HG02678 (cell line): ENCODE data around the gene KCTD11.

Source experiments
- ATAC-seq: cut with Tn5 transposase; IDR thresholded peaks from one replicate; pipeline ENCODE4 v1.9.1; 2021; ENCODE audit warnings: mild to moderate bottlenecking, moderate library complexity; ENCODE audit not compliant: unreplicated experiment

KCTD11 gene

DNA sequence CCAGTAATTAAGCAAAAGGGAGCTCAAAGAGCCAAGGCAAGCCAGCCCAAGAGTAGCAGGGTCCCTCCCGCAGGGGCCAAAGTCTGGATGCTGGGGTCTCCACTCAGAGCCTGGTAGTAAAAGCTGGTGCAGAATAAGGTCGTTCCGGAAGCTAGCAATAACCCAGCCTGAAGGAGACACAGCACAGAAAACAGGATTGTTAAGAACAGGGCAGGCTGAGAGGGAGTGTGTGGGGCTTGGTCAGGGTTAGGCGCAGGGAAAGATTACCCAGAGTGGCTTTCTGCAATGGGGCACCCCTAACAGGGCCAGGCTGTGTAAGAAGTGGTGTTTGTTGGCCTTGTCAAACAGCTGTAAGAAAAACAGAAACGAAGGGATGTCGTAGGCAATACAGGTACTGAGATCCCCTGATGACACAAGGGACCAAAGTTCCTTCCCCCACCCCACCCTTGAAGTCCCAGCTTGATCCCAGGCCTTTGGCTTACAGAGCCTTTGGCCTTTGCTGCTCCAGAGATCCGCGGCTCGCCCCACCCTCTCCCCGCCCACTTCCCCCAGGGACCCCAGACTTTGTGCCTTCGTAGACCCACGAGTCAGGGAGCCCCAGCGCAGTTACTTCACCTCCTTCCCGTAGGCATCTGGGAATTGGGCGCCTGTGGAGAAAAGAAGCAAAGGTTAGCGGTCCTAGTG, 51.2 kb downstream of the KCTD11 start:
- no peak for ATAC-seq

DNA sequence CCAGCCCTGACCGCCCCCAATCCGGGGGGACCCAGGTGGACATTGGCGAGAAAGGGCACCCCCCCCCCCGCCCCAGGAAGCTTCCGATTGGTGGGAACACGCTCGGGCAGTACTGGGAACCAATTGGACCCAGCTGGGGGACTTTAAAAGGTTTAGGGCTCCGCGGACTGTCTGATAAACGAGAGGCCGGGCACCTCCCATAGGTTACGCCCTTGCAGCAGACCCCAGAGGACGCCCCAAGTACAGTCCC, 51.7 kb downstream of the KCTD11 start:
- no peak for ATAC-seq

DNA sequence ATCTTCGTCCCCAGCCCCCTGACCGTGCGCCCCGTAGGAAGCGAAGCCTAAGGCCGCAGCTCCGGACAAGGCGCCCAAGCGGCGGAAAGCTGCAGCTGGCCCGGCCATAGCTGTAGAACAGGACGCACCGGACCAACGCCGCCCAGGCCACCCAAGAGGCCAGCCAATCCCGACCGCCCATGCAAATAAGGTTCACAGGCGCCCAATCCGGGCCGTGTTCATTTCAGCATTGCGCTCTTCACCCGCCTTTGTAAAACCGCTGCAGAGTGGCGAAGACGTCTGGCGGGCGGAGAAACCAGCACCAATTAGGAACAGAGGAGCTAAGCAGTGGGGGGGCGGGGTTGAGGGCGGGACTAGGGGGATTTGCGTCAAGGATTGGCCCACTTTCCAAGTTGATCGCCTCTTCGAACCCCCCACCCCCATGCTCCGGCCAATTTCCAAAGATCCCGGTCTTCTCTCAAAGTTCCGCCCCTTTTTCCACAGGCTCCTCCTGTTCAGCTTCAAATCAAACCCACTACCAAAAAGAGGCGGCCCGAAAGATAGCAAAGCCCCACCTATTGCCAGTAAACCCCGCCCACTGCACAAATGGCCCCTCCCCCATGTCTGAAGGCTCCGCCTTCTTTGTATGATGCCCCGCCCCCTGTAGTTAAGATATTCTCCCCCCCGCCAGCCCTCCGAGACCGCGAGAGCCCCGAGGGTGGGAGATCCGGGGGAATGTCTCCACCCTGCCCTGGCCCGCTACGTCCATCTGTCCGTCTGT, 52.2 kb downstream of the KCTD11 start, which contains the start of gene TMEM256:
TSS of gene TMEM256 (minus strand) at position 121 of the 760 bp plus-strand sequence. CDS start at position 108, 13 bp downstream.
- peak; percentile 96 for ATAC-seq
